Activated T-helper 9 cell treated with anti-CD3 and anti-CD28 coated beads, Interleukin-2, amount 50 U/mL, for 16 hours (primary cell): ENCODE measurements around the gene PRKCQ.
"Not testable (repeated sequence)": the region's sequence is repeated elsewhere in the genome, so short reads cannot be mapped to it uniquely, and the experiment has no call there.

Experiments
- DNase-seq: peaks from one replicate; pipeline ENCODE4 v3.0.0-alpha.2; 2020; ENCODE audit warnings: low read depth

PRKCQ gene

GRCh38 chr10:6455592-6455991, 124.5 kb downstream of the PRKCQ start:
- DNase-seq: no peak

DNA sequence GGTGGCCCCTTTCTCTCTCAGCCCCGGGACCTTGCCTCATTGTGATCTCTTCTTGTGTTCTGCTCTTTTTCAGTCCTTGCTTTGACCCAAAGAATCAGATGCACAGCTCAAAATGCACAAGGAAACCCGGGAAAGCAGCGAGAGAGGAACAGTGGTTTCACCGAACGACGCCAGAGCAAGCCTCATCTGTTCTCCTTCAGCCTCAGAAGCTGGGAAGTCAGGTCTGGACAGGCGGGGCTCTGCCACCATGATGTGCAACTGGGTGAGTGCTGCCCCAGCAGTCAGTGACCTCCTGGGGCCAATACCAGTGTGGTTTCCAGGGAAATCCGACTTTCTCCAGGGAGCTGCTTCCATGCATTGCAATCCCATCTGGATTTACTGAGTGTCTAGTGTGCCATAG, 133.4 kb downstream of the PRKCQ start:
- no peak for DNase-seq

DNA sequence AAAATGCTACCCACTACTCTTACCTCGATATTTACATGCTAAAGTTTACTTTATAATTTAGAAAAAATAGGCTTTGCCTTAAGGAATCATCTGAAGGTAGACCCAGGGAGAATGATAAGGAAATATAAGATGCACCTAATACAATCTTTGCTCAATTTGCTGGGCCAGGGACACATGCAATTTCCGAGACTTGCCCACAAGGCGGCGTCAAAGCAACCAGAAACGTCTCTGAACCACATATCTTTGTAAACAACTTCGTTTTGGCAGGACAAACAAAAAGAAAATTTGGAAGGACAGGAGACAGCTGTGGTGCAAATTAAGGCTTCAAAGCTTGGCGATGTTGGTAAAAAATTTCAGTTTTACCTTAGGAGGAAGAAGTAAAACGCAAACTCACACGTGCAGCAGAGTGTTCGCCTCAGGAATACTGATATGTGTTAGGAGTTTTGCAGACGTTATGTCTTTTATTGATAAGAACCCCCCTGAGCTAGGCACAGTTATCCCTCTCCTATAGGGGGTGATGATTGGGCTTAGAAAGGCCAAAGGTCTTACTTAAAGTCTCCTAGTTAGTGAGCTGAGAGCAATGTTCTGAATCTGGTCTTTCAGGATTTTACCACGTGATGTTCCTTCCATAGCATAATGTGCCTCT, 134.3 kb downstream of the PRKCQ start:
- DNase-seq: peak; percentile 41

- DNase-seq: not testable (repeated sequence)
Observed at GRCh38 chr10:6439875-6440274, 140.2 kb downstream of the PRKCQ start.

GRCh38 chr10:6431861-6432260, 148.2 kb downstream of the PRKCQ start:
- DNase-seq: no peak

GRCh38 chr10:6431186-6431585, 148.9 kb downstream of the PRKCQ start:
- DNase-seq: no peak

- DNase-seq: no peak
Observed at GRCh38 chr10:6430423-6430980, 149.6 kb downstream of the PRKCQ start.

DNA sequence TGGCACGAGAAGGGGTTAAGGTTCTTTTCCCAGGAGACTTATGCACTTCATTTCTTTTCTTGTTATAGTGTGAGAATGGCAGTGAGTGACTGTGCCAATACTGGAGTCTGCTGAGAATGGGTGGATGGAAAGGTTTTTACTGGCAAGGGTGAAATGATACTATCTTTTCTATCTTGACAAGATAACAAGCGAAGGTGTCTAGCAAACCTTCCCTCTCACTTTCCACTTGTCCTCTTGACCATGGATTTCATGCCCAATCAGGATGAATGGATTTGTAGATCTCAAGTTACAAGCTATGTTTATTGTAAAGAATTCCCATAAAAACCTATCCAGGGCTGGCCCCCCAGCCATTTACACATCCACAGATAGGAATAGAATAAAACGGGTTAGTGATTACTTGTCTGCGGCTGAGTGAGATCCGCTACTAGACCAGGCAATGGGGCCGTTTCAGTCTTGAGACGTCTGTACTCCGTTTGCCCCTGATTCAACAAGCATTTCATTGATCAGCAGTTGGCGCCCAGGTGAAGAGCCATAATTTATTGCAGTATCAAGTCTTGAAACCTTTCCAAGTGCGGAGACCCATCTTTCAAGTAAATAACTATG, 152.6 kb downstream of the PRKCQ start:
- no peak for DNase-seq

GRCh38 chr10:6426317-6426716, 153.8 kb downstream of the PRKCQ start:
- DNase-seq: no peak

GRCh38 chr10:6423413-6424170, 156.5 kb downstream of the PRKCQ start:
- DNase-seq: no peak

GRCh38 chr10:6423004-6423403, 157.1 kb downstream of the PRKCQ start:
- peak; percentile 9 for DNase-seq

DNA sequence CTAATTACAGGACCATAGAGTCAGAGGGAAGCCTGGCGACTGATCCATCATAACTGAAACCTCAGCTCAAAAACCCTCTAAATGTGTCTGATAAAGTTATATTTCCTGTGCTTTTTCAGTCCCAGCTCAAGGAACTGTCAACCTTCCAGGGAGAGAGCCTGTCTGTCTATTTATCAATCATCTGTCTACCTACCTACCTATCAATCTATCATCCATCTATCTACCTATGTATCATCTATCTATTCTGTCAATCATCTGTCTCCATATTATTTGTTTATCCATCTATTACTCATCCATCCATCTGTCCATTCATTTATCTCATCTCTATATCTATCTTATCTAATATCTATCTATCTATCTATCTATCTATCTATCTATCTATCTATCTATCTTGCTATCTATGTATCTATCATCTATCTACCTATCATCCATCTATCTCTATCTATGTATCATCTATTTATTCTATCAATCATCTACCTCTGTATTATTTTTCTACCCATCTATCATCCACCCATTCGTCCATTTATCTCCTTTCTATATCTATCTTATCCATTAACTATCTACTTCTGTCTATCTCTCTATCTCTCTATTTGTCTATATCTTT, 161.4 kb downstream of the PRKCQ start:
- no peak for DNase-seq

- no peak for DNase-seq
Observed at GRCh38 chr10:6418167-6418566, 161.9 kb downstream of the PRKCQ start.

DNA sequence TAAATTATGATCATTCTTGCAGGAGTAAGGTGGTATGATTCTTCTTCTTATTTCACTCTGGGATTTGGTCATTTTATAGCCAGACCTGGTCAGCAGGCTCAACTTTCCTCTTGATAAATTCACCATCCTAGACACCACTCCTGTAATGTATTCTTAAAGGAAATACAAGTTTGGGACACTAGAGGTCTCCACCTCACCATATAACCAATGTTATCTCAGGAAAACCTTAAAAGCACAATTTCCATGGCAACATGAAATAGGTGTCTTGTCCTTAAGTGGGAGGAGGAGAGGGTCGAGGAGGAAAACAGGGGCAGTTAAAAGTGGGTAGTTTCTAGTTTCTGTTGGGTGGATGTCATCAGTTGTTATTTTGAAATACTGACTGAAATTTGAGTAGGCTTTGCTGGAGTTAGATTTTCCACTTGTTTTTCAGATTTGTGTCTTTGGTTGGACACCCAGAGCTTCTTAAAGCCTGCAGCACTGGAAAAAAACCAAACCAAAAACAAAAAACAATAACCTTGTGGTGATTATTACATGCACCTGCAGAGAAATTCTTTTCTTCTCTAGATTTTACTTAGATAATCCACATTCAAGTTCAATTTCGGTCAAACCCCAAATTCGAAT, 163.1 kb downstream of the PRKCQ start:
- no peak for DNase-seq

DNA sequence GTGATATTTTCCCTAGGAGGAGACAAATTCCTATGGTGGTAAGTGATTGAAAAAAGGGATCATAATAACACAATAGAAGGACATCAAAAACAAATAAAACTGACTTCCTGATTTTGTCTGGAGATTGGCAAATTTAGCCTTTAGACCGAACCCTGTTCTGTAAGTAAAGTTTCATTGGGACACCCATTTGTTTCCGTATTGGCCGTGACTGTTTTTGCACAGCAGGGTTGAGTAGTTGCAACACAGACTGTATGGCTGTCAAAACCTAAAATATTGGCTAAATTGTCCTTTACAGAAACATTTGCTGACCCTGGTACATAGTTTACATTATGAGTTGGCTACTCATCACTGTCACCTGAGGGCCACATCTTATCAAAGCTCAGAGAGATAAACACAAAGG, 168.6 kb downstream of the PRKCQ start:
- DNase-seq: no peak

GRCh38 chr10:6410830-6411229, 169.2 kb downstream of the PRKCQ start:
- DNase-seq: no peak

- DNase-seq: peak; percentile 14
Observed at GRCh38 chr10:6409971-6410643, 170.0 kb downstream of the PRKCQ start.

- no peak for DNase-seq
Observed at GRCh38 chr10:6408799-6409198, 171.3 kb downstream of the PRKCQ start.

GRCh38 chr10:6407034-6407721, 172.9 kb downstream of the PRKCQ start:
- DNase-seq: peak; percentile 1

DNA sequence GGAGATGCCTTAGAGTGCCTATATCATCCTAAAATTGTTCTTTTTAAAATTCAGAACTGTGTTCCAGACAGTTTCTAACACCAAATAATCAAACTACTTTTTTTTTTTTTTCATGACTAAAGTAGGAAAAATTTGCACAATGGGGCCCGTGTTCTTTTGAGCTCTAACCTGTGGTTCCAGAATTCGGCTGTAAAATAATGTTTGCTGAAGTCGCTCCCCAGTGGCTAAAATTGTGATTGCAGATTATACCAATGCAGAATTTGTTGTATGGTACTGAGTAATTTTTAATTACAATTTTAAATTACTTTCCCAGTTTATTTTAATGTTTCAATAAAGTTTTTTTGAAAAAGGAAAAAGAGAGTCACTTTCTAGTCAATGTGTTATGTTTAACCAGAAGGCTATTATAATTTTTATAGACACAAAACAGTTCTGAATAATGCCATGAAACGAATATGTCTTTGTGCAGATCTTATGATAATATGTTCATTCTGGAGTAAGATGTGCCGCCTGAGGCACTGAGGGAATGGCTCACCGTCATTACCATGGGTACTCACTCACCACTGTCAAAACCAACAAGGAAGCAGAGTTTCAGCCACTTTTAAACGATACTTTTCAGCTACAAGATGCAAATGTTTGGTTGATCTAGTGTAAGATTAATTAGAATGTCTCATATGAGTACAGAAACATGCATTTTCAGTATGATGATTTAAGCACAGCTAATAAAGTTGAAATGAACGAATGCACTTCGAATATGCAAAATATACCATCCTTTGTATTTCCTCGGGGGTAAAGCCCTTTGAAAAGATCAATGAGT, 173.6 kb downstream of the PRKCQ start:
- no peak for DNase-seq
